Measurements from ENCODE around the gene IP6K2.

IP6K2 gene

GRCh38 chr3:48674505-48674904 is 42.5 kb downstream of the IP6K2 start:
- no peak for TF ChIP-seq EZH2 (IDR thresholded peaks at IDR 0.05; ENCODE audit: borderline replicate concordance, low read length)
- no peak for TF ChIP-seq CTCF (IDR thresholded peaks at IDR 0.05; ENCODE audit: low read length)
- no peak overlapping the region for H3K27ac ChIP-seq (ENCODE audit: low read depth, low read length, poor library complexity, severe bottlenecking)
- H3K4me2 ChIP-seq (ENCODE audit: low read length) = no peak overlapping the region
- H2AFZ ChIP-seq (ENCODE audit: low read length) = no peak overlapping the region
- H3K4me3 ChIP-seq (ENCODE audit: low read depth, low read length, poor library complexity, severe bottlenecking) = no peak overlapping the region
- H4K20me1 ChIP-seq (ENCODE audit: insufficient read depth, low read length) = no peaks in the 10 kb centered on the region
- H3K27me3 ChIP-seq (ENCODE audit: insufficient read depth, low read length) = no peaks in the 10 kb centered on the region
- H3K9me3 ChIP-seq (ENCODE audit: low read length) = no peaks in the 10 kb centered on the region
- H3K9ac ChIP-seq (ENCODE audit: low read length) = no peak overlapping the region
- H3K79me2 ChIP-seq (ENCODE audit: insufficient read depth, low read length) = no peaks in the 10 kb centered on the region
- peaks cover 50% of the 10 kb centered on the region for H3K36me3 ChIP-seq (ENCODE audit: insufficient read depth, low read length)
- H3K9me2 ChIP-seq (ENCODE audit: low read depth, low read length) = no peaks in the 10 kb centered on the region
- no peaks in the 10 kb centered on the region for H3F3A ChIP-seq (ENCODE audit: insufficient read depth, low read length)
- H3K4me1 ChIP-seq (ENCODE audit: insufficient read depth, low read length, severe bottlenecking) = no peaks in the 10 kb centered on the region

- Histone ChIP-seq H2AFZ (ENCODE audit: low read length) (no peak overlapping the region), H3K9ac (ENCODE audit: low read length) (no peak overlapping the region), H3K9me3 (ENCODE audit: low read length) (no peaks in the 10 kb centered on the region), H3K79me2 (ENCODE audit: insufficient read depth, low read length) (no peaks in the 10 kb centered on the region), H3F3A (ENCODE audit: insufficient read depth, low read length) (no peaks in the 10 kb centered on the region), H3K4me1 (ENCODE audit: insufficient read depth, low read length, severe bottlenecking) (no peaks in the 10 kb centered on the region), H4K20me1 (ENCODE audit: insufficient read depth, low read length) (no peaks in the 10 kb centered on the region), H3K4me2 (ENCODE audit: low read length) (no peak overlapping the region), H3K9me2 (ENCODE audit: low read depth, low read length) (no peaks in the 10 kb centered on the region), H3K36me3 (ENCODE audit: insufficient read depth, low read length) (peaks cover 32% of the 10 kb centered on the region), H3K4me3 (ENCODE audit: low read depth, low read length, poor library complexity, severe bottlenecking) (no peak overlapping the region), H3K27me3 (ENCODE audit: insufficient read depth, low read length) (no peaks in the 10 kb centered on the region), H3K27ac (ENCODE audit: low read depth, low read length, poor library complexity, severe bottlenecking) (no peak overlapping the region)
- TF ChIP-seq CTCF (IDR thresholded peaks at IDR 0.05; ENCODE audit: low read length) (no peak), EZH2 (IDR thresholded peaks at IDR 0.05; ENCODE audit: borderline replicate concordance, low read length) (no peak)
Observed at GRCh38 chr3:48672522-48672921, 44.5 kb downstream of the IP6K2 start.

GRCh38 chr3:48664929-48665328 is 52.1 kb downstream of the IP6K2 start:
- no peak overlapping the region for H2AFZ ChIP-seq (ENCODE audit: low read length)
- H4K20me1 ChIP-seq (ENCODE audit: insufficient read depth, low read length) = no peaks in the 10 kb centered on the region
- H3K9ac ChIP-seq (ENCODE audit: low read length) = no peak overlapping the region
- H3K4me3 ChIP-seq (ENCODE audit: low read depth, low read length, poor library complexity, severe bottlenecking) = no peak overlapping the region
- peaks cover 8% of the 10 kb centered on the region; the same call in 1 of the 2 replicates for H3K36me3 ChIP-seq (ENCODE audit: insufficient read depth, low read length)
- TF ChIP-seq EZH2 (IDR thresholded peaks at IDR 0.05; ENCODE audit: borderline replicate concordance, low read length) (no peak), CTCF (IDR thresholded peaks at IDR 0.05; ENCODE audit: low read length) (no peak)
- no peak overlapping the region for H3K27ac ChIP-seq (ENCODE audit: low read depth, low read length, poor library complexity, severe bottlenecking)
- no peaks in the 10 kb centered on the region for H3F3A ChIP-seq (ENCODE audit: insufficient read depth, low read length)
- H3K4me2 ChIP-seq (ENCODE audit: low read length) = no peak overlapping the region
- no peaks in the 10 kb centered on the region for H3K9me2 ChIP-seq (ENCODE audit: low read depth, low read length)
- peaks cover 8% of the 10 kb centered on the region for H3K4me1 ChIP-seq (ENCODE audit: insufficient read depth, low read length, severe bottlenecking)
- no peaks in the 10 kb centered on the region for H3K27me3 ChIP-seq (ENCODE audit: insufficient read depth, low read length)
- H3K9me3 ChIP-seq (ENCODE audit: low read length) = no peaks in the 10 kb centered on the region
- no peaks in the 10 kb centered on the region for H3K79me2 ChIP-seq (ENCODE audit: insufficient read depth, low read length)
